HG03457 (cell line): Measurements from ENCODE around the gene KLHL41.
"Not testable (repeated sequence)": the region's sequence is repeated elsewhere in the genome, so short reads cannot be mapped to it uniquely, and the experiment has no call there.

ENCODE experiments used
- ATAC-seq: cut with Tn5 transposase; IDR thresholded peaks from one replicate; pipeline ENCODE4 v1.9.1; 2021; ENCODE audit warnings: moderate number of reproducible peaks; ENCODE audit not compliant: unreplicated experiment

The KLHL41 gene

GRCh38 chr2:169572189-169572588 lies 62.7 kb downstream of the KLHL41 start:
- ATAC-seq = no peak

GRCh38 chr2:169572821-169573159 lies 63.3 kb downstream of the KLHL41 start:
- no peak for ATAC-seq

DNA sequence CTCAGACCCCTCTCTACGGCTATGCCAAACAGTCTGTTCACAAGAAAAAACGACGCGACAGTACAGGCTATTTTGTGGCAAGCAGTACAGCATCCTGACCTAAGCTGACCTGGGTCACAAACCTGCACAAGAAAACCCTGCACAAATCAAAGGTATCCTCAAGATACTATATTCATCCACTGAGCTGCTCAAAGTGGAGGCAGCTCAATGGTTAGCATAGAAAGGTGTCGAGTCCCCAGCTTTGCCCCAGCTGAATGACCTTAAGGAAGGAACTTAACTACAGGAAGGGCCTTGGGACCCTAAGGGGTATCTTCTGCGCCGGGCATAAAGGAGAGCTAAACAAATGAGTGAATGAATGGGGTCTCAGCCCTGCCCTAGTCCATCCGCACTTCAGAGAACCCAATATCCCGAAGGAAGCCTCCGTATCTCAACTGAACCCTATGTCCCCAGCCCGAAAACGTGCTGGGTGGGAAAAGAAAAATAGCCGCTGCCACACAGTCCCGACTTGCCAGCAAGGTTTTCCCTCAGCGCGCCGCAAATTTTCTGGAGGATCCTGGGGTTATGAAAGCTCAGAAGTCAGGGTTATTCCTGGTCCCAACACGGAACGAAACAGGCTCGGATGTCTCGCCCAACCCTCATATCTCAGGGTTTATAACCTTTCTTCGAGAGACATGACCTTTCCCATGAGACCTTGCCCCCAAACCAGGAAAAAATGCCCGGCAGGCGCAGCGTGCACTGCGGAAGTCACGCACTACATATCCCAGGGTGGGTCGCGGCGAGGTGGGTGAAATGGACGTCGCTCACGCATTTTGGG lies 63.9 kb downstream of the KLHL41 start, which contains the start of gene FASTKD1:
Gene FASTKD1, minus strand, starts transcription at position 706 of the 814 bp plus-strand sequence. CDS start 1,836 bp downstream, outside the sequence.
- peak; percentile 98 for ATAC-seq

DNA sequence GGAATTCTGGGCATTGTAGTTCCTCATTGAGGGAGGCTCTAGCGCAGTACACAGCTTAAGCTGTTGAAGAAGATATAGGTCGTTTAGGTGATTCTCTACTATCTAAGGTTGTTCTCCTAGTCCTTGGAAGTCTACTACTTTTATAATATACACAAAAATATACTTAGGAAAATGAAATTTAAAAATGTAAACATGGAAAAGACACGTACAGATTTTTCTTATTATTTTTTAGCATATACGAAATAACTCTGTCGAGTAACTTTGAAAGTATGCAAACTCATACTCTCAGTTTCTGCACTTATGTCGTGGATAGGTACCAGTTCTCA lies 64.4 kb downstream of the KLHL41 start:
- no peak for ATAC-seq

GRCh38 chr2:169574539-169574938 lies 65.0 kb downstream of the KLHL41 start:
- ATAC-seq = not testable (repeated sequence)

GRCh38 chr2:169575264-169575663 lies 65.8 kb downstream of the KLHL41 start:
- ATAC-seq = not testable (repeated sequence)
